Stimulated activated CD8-positive, alpha-beta memory T cell treated with anti-CD3 and anti-CD28 coated beads, Interleukin-12 subunit alpha, Interleukin-12 subunit beta, amount 100 ng/mL, for 24 hours (primary cell): ENCODE measurements around the gene COL5A2.

ENCODE experiments used
- DNase-seq: peaks from one replicate; pipeline ENCODE4 v3.0.0-alpha.2; 2020; ENCODE audit errors: extremely low read depth

Gene COL5A2

GRCh38 chr2:189147361-189147760 lies 32.2 kb downstream of the COL5A2 start:
- DNase-seq, result no peak

- DNase-seq, result no peak
Measured at GRCh38 chr2:189146553-189146952, 33.0 kb downstream of the COL5A2 start.

- no peak for DNase-seq
Measured at GRCh38 chr2:189144700-189145211, 34.8 kb downstream of the COL5A2 start.

- DNase-seq, result no peak
Measured at GRCh38 chr2:189143925-189144324, 35.6 kb downstream of the COL5A2 start.

GRCh38 chr2:189142893-189143759 lies 36.4 kb downstream of the COL5A2 start:
- no peak for DNase-seq

GRCh38 chr2:189138800-189139199 lies 40.8 kb downstream of the COL5A2 start:
- no peak for DNase-seq

- no peak for DNase-seq
Measured at GRCh38 chr2:189137519-189137918, 42.0 kb downstream of the COL5A2 start.

GRCh38 chr2:189134485-189134884 lies 45.1 kb downstream of the COL5A2 start:
- DNase-seq, result no peak

- DNase-seq, result no peak
Measured at GRCh38 chr2:189131991-189132390, 47.6 kb downstream of the COL5A2 start.

- no peak for DNase-seq
Measured at GRCh38 chr2:189129971-189130370, 49.6 kb downstream of the COL5A2 start.

- no peak for DNase-seq
Measured at GRCh38 chr2:189128970-189129369, 50.6 kb downstream of the COL5A2 start.

GRCh38 chr2:189127756-189128155 lies 51.8 kb downstream of the COL5A2 start:
- DNase-seq, result no peak

- DNase-seq, result no peak
Measured at GRCh38 chr2:189125195-189125594, 54.4 kb downstream of the COL5A2 start.

GRCh38 chr2:189124175-189124574 lies 55.4 kb downstream of the COL5A2 start:
- DNase-seq, result no peak

- DNase-seq, result no peak
Measured at GRCh38 chr2:189118386-189118785, 61.2 kb downstream of the COL5A2 start.

GRCh38 chr2:189116979-189117378 lies 62.6 kb downstream of the COL5A2 start:
- no peak for DNase-seq

- DNase-seq, result no peak
Measured at GRCh38 chr2:189116087-189116486, 63.5 kb downstream of the COL5A2 start.

- DNase-seq, result no peak
Measured at GRCh38 chr2:189115126-189115525, 64.4 kb downstream of the COL5A2 start.

GRCh38 chr2:189113963-189114362 lies 65.6 kb downstream of the COL5A2 start:
- DNase-seq, result no peak

- DNase-seq, result no peak
Measured at GRCh38 chr2:189111063-189111715, 68.4 kb downstream of the COL5A2 start.

- DNase-seq, result no peak
Measured at GRCh38 chr2:189109921-189110397, 69.6 kb downstream of the COL5A2 start.

GRCh38 chr2:189104934-189105333 lies 74.6 kb downstream of the COL5A2 start:
- no peak for DNase-seq

GRCh38 chr2:189102735-189103134 lies 76.8 kb downstream of the COL5A2 start:
- DNase-seq, result no peak
